Sigmoid colon (tissue), 7 donors: Measurements from ENCODE around the gene GPC6. TPM values are rescaled to one million over a fixed set of nuclear protein-coding genes. Genes with fewer than 3 reads are reported as not detected.

Experiments used
- DNase-seq: peaks from one replicate; pipeline ENCODE4 v3.0.0-alpha.2; 2019
- H3K27ac ChIP-seq, 4 donors: fragments of 200-600 bp; sonication (generic); one replicate each; pipeline ENCODE4 v1.5.1; 2016 to 2019; ENCODE audit warnings: mild to moderate bottlenecking in 1 of 4
- H3K27me3 ChIP-seq, 3 donors: fragments of 200-600 bp; sonication (generic); one replicate each; pipeline ENCODE4 v1.5.1; 2019; ENCODE audit warnings: mild to moderate bottlenecking in 1 of 3
- H3K36me3 ChIP-seq, 4 donors: fragments of 200-600 bp; sonication (generic); one replicate each; pipeline ENCODE4 v1.5.1; 2016 to 2019
- H3K4me1 ChIP-seq, 4 donors: fragments of 200-600 bp; sonication (generic); one replicate each; pipeline ENCODE4 v1.5.1; 2017 to 2019
- H3K4me3 ChIP-seq, 4 donors: fragments of 200-600 bp; sonication (generic); one replicate each; pipeline ENCODE4 v1.5.1; 2017 to 2019; ENCODE audit warnings: mild to moderate bottlenecking in 2 of 4, moderate library complexity in 1 of 4
- H3K9me3 ChIP-seq, 4 donors: fragments of 200-600 bp in 3 of 4; sonication (generic) in 3 of 4; one replicate each; pipeline versions ENCODE4 v1.5.1 to v1.6.1; 2013 to 2019
- CTCF ChIP-seq, 4 experiments: fragments of 450-650 bp in 3 of 4; fragments of 200-600 bp in 1 of 4; IDR thresholded peaks; one replicate each; pipeline ENCODE4 v1.5.1; 2016 to 2019; ENCODE audit warnings: antibody characterized with exemption in 4 of 4, mild to moderate bottlenecking in 3 of 4, moderate library complexity in 2 of 4
- EP300 ChIP-seq, 4 donors: sonication (generic); formaldehyde crosslinking; IDR thresholded peaks; one replicate each; pipeline ENCODE4 v1.6.1; 2017; ENCODE audit warnings: antibody characterized with exemption in 4 of 4
- POLR2A ChIP-seq, 2 donors: fragments of 450-650 bp; IDR thresholded peaks; one replicate each; pipeline ENCODE4 v1.6.1; 2016; ENCODE audit warnings: antibody characterized with exemption in 2 of 2, mild to moderate bottlenecking in 2 of 2, moderate library complexity in 2 of 2
- POLR2AphosphoS5 ChIP-seq, 4 donors: sonication (generic); formaldehyde crosslinking; IDR thresholded peaks; one replicate each; pipeline ENCODE4 v1.6.1; 2017; ENCODE audit warnings: antibody characterized with exemption in 4 of 4
- WGBS, 2 donors: extraction: QIAGEN DNeasy Blood & Tissue Kit; methylation state at CpG; one replicate each; pipeline ENCODE4 v1.1.7; 2013; 5-methylcytosine and 5-hydroxymethylcytosine counted together
- intact Hi-C: fragments of 100-400 bp; cut with DNase I; formaldehyde crosslinking; loops from one replicate; pipeline ENCODE4 v1.15.1; 2023
- polyA plus RNA-seq, 3 donors: library from polyadenylated mRNA; stranded (reverse); fragments of 200-250 nt; gene quantifications; one replicate each; pipeline ENCODE4 v1.2.3, GENCODE V29; 2013
- total RNA-seq, 4 donors: library from RNA; depleted of rRNA; stranded (reverse); fragments of >200 nt; gene quantifications; one replicate each; pipeline ENCODE4 v1.1.0, GENCODE V29; 2016
- donor health status: healthy with polysubstance abuse.
- donor health status: Bipolar disorder and iron deficiency.
- donor health status: healthy.

The GPC6 gene
- total and polyA plus RNA-seq, 7 donors, result 0.23 to 27.5 (median 14.4) TPM

- no peak for DNase-seq
- Histone ChIP-seq H3K27me3 (no peaks in the 10 kb centered on the region), H3K9me3 (no peaks in the 10 kb centered on the region), H3K36me3 (no peaks in the 10 kb centered on the region), H3K4me3 (no peak overlapping the region), H3K4me1 (no peaks in the 10 kb centered on the region), H3K27ac (no peak overlapping the region)
- WGBS, 2 donors, result 31 to 41% methylated on average over 1 of the region's 1 CpG
- intact Hi-C loops, result no loop called here
- TF ChIP-seq POLR2AphosphoS5 (IDR thresholded peaks at IDR 0.05) (no peak), POLR2A (IDR thresholded peaks at IDR 0.05) (no peak), EP300 (IDR thresholded peaks at IDR 0.05) (no peak), CTCF (IDR thresholded peaks at IDR 0.05) (no peak)
Measured at GRCh38 chr13:93755341-93755740, 528.7 kb downstream of the GPC6 start.

- TF ChIP-seq POLR2A (IDR thresholded peaks at IDR 0.05) (no peak), EP300 (IDR thresholded peaks at IDR 0.05) (no peak), POLR2AphosphoS5 (IDR thresholded peaks at IDR 0.05) (no peak), CTCF (IDR thresholded peaks at IDR 0.05) (no peak)
- Histone ChIP-seq H3K4me3 (no peak overlapping the region), H3K27me3 (no peaks in the 10 kb centered on the region), H3K9me3 (no peaks in the 10 kb centered on the region), H3K36me3 (no peaks in the 10 kb centered on the region), H3K27ac (no peak overlapping the region), H3K4me1 (no peaks in the 10 kb centered on the region)
- no peak for DNase-seq
- 74 to 89% methylated on average over 1 of the region's 1 CpG for WGBS, 2 donors
- intact Hi-C loops, result no loop called here
Measured at GRCh38 chr13:93758575-93758974, 532.0 kb downstream of the GPC6 start.

GRCh38 chr13:93762708-93763426 is 536.3 kb downstream of the GPC6 start:
- Histone ChIP-seq H3K27me3 (no peaks in the 10 kb centered on the region), H3K4me1 (no peaks in the 10 kb centered on the region), H3K9me3 (no peaks in the 10 kb centered on the region), H3K4me3 (no peak overlapping the region), H3K36me3 (no peaks in the 10 kb centered on the region), H3K27ac (no peak overlapping the region)
- intact Hi-C loops, result no loop called here
- WGBS, 2 donors, result 84 to 92% methylated on average over 6 of the region's 6 CpGs
- no peak for TF ChIP-seq CTCF (IDR thresholded peaks at IDR 0.05)
- no peak for TF ChIP-seq POLR2A (IDR thresholded peaks at IDR 0.05)
- TF ChIP-seq POLR2AphosphoS5 (IDR thresholded peaks at IDR 0.05), result no peak
- no peak for TF ChIP-seq EP300 (IDR thresholded peaks at IDR 0.05)
- no peak for DNase-seq

GRCh38 chr13:93765062-93765461 is 538.5 kb downstream of the GPC6 start:
- Histone ChIP-seq H3K4me1 (peaks cover 0 to 16% (median 11%) of the 10 kb centered on the region in 4 donors), H3K4me3 (no peak overlapping the region), H3K27me3 (no peaks in the 10 kb centered on the region), H3K36me3 (no peaks in the 10 kb centered on the region), H3K27ac (no peak overlapping the region), H3K9me3 (no peaks in the 10 kb centered on the region)
- WGBS, 2 donors, result 26 to 95% methylated on average over 2 of the region's 2 CpGs
- intact Hi-C loops, result no loop called here
- DNase-seq, result no peak
- no peak for TF ChIP-seq CTCF (IDR thresholded peaks at IDR 0.05)
- TF ChIP-seq POLR2AphosphoS5 (IDR thresholded peaks at IDR 0.05), result no peak

- Histone ChIP-seq H3K9me3 (no peaks in the 10 kb centered on the region), H3K27ac (no peak overlapping the region), H3K4me3 (no peak overlapping the region), H3K27me3 (no peaks in the 10 kb centered on the region), H3K36me3 (no peaks in the 10 kb centered on the region), H3K4me1 (peaks cover 0 to 20% (median 11%) of the 10 kb centered on the region in 4 donors)
- WGBS, 2 donors, result 92 to 96% methylated on average over 1 of the region's 1 CpG
- no peak for TF ChIP-seq EP300 (IDR thresholded peaks at IDR 0.05)
- no peak for TF ChIP-seq CTCF (IDR thresholded peaks at IDR 0.05)
- no peak for TF ChIP-seq POLR2A (IDR thresholded peaks at IDR 0.05)
- no peak for TF ChIP-seq POLR2AphosphoS5 (IDR thresholded peaks at IDR 0.05)
- DNase-seq, result no peak
- intact Hi-C loops, result no loop called here
Measured at GRCh38 chr13:93765811-93766210, 539.2 kb downstream of the GPC6 start.
